Measurements from ENCODE around the gene TTYH2. TPM values are rescaled to one million over a fixed set of nuclear protein-coding genes. Genes with fewer than 3 reads are reported as not detected.

Gene TTYH2
- total RNA-seq, 1 experiment from 2014 or later = 4.5 TPM

DNA sequence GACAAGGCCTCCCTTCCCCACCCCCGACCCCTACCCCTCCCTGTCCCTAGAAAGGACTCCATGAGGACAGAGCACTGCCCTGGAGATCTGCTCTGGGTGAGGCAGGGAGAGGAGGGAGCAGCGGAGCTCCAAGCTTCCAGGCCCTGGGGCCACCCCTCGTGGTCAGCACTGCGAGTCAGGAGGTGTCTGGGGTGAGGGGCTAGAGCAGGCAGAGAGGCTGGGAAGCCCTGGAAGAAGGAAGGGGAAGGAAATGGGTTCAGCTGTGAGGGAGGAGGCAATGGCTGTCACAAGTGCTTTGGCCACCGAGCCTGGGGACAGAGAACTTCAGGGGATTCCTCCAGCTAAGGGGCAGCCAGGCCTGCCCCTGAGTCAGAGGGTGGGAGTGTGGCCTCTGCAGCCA is 32.5 kb downstream of the TTYH2 start:
- peak; percentile 17 for ATAC-seq

DNA sequence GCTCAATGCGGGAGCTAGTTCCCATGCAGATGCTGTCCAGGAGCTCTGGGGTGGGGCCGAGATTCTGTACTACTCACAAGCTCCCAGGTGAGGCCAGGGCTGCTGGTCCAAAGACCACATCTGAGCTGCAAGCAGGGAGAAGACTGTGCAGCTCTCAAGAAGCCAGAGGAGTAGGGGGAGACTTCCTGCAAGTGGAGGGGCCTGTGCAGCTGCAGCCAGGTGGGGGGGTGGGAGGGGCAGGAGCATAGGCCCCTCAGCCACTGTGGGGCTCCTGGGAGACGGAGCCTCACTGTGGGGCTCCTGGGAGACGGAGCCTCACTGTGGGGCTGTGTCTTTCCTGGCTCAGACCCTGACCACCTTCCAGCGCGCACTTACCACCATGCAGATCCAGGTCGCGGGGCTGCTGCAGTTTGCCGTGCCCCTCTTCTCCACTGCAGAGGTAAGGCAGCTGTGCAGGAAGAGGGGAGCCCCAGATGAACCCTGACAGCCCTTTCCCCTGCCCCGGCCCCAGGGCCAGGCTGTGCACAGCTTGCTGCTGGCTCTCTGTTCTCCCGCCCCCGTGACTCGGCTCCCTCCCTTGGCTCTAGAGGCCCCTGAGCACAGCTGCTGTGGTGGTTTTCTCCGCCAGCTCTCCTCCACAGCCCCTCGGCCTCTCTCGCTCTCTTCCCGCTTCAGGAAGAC is 36.4 kb downstream of the TTYH2 start:
- H3K9me3 Mint-ChIP-seq = peaks cover 8% of the 10 kb centered on the region
- CTCF ChIA-PET = interaction anchor here (0.8 to 2.1 kb wide), 6 partner anchors 10 to 118 kb away, joined by 4 to 9 read pairs (median 6); partner anchors contain the start of gene TTYH2
- TF ChIP-seq, protein P1, sequence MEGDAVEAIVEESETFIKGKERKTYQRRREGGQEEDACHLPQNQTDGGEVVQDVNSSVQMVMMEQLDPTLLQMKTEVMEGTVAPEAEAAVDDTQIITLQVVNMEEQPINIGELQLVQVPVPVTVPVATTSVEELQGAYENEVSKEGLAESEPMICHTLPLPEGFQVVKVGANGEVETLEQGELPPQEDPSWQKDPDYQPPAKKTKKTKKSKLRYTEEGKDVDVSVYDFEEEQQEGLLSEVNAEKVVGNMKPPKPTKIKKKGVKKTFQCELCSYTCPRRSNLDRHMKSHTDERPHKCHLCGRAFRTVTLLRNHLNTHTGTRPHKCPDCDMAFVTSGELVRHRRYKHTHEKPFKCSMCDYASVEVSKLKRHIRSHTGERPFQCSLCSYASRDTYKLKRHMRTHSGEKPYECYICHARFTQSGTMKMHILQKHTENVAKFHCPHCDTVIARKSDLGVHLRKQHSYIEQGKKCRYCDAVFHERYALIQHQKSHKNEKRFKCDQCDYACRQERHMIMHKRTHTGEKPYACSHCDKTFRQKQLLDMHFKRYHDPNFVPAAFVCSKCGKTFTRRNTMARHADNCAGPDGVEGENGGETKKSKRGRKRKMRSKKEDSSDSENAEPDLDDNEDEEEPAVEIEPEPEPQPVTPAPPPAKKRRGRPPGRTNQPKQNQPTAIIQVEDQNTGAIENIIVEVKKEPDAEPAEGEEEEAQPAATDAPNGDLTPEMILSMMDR (IDR thresholded peaks at IDR 0.05) = no peak
- TF ChIP-seq GRHL2 (CRISPR knock-in tag; IDR thresholded peaks at IDR 0.05; ENCODE audit: insufficient replicate concordance, severe bottlenecking) = no peak
- TF ChIP-seq GABPB1 (CRISPR knock-in tag; IDR thresholded peaks at IDR 0.05) = no peak
- TF ChIP-seq, protein P2, sequence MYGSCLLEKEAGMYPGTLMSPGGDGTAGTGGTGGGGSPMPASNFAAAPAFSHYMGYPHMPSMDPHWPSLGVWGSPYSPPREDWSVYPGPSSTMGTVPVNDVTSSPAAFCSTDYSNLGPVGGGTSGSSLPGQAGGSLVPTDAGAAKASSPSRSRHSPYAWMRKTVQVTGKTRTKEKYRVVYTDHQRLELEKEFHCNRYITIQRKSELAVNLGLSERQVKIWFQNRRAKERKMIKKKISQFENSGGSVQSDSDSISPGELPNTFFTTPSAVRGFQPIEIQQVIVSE (CRISPR knock-in tag; IDR thresholded peaks at IDR 0.05; ENCODE audit: borderline replicate concordance) = no peak
- no peak for TF ChIP-seq NR1H2 (CRISPR knock-in tag; IDR thresholded peaks at IDR 0.05)
- TF ChIP-seq NFE2L1 (CRISPR knock-in tag; IDR thresholded peaks at IDR 0.05) = no peak
- TF ChIP-seq, protein P3, sequence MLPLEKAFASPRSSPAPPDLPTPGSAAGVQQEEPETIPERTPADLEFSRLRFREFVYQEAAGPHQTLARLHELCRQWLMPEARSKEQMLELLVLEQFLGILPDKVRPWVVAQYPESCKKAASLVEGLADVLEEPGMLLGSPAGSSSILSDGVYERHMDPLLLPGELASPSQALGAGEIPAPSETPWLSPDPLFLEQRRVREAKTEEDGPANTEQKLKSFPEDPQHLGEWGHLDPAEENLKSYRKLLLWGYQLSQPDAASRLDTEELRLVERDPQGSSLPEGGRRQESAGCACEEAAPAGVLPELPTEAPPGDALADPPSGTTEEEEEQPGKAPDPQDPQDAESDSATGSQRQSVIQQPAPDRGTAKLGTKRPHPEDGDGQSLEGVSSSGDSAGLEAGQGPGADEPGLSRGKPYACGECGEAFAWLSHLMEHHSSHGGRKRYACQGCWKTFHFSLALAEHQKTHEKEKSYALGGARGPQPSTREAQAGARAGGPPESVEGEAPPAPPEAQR (CRISPR knock-in tag; IDR thresholded peaks at IDR 0.05) = no peak
- no peak for TF ChIP-seq ZNF121 (CRISPR knock-in tag; IDR thresholded peaks at IDR 0.05)
- TF ChIP-seq ZNF671 (CRISPR knock-in tag; IDR thresholded peaks at IDR 0.05) = no peak
- TF ChIP-seq ZNF396 (CRISPR knock-in tag; IDR thresholded peaks at IDR 0.05; ENCODE audit: borderline replicate concordance) = no peak
- TF ChIP-seq, protein P4, sequence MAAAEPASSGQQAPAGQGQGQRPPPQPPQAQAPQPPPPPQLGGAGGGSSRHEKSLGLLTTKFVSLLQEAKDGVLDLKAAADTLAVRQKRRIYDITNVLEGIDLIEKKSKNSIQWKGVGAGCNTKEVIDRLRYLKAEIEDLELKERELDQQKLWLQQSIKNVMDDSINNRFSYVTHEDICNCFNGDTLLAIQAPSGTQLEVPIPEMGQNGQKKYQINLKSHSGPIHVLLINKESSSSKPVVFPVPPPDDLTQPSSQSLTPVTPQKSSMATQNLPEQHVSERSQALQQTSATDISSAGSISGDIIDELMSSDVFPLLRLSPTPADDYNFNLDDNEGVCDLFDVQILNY (CRISPR knock-in tag; IDR thresholded peaks at IDR 0.05) = no peak
- no peak for TF ChIP-seq ETV6 (CRISPR knock-in tag; IDR thresholded peaks at IDR 0.05)
- TF ChIP-seq, protein P5, sequence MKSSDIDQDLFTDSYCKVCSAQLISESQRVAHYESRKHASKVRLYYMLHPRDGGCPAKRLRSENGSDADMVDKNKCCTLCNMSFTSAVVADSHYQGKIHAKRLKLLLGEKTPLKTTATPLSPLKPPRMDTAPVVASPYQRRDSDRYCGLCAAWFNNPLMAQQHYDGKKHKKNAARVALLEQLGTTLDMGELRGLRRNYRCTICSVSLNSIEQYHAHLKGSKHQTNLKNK (CRISPR knock-in tag; IDR thresholded peaks at IDR 0.05) = no peak
- TF ChIP-seq, protein P6, sequence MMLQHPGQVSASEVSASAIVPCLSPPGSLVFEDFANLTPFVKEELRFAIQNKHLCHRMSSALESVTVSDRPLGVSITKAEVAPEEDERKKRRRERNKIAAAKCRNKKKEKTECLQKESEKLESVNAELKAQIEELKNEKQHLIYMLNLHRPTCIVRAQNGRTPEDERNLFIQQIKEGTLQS (CRISPR knock-in tag; conservative IDR thresholded peaks at IDR 0.05) = no peak
- TF ChIP-seq, protein P7, sequence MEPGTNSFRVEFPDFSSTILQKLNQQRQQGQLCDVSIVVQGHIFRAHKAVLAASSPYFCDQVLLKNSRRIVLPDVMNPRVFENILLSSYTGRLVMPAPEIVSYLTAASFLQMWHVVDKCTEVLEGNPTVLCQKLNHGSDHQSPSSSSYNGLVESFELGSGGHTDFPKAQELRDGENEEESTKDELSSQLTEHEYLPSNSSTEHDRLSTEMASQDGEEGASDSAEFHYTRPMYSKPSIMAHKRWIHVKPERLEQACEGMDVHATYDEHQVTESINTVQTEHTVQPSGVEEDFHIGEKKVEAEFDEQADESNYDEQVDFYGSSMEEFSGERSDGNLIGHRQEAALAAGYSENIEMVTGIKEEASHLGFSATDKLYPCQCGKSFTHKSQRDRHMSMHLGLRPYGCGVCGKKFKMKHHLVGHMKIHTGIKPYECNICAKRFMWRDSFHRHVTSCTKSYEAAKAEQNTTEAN (CRISPR knock-in tag; IDR thresholded peaks at IDR 0.05) = no peak
- no peak for TF ChIP-seq FOXJ3 (CRISPR knock-in tag; IDR thresholded peaks at IDR 0.05; ENCODE audit: borderline replicate concordance)
- no peak for TF ChIP-seq ELF4 (CRISPR knock-in tag; IDR thresholded peaks at IDR 0.05; ENCODE audit: low read depth)
- TF ChIP-seq, protein P8, sequence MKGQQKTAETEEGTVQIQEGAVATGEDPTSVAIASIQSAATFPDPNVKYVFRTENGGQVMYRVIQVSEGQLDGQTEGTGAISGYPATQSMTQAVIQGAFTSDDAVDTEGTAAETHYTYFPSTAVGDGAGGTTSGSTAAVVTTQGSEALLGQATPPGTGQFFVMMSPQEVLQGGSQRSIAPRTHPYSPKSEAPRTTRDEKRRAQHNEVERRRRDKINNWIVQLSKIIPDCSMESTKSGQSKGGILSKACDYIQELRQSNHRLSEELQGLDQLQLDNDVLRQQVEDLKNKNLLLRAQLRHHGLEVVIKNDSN (CRISPR knock-in tag; IDR thresholded peaks at IDR 0.05) = no peak
- TF ChIP-seq JAZF1 (CRISPR knock-in tag; IDR thresholded peaks at IDR 0.05) = no peak
- DNase-seq (ENCODE audit: low spot score) = no peak
- peaks cover 14% of the 10 kb centered on the region for H3K4me1 Mint-ChIP-seq
- no peak overlapping the region for H3K4me3 Mint-ChIP-seq
- peaks cover 7% of the 10 kb centered on the region for H3K27me3 Mint-ChIP-seq (ENCODE audit: low read depth)
- peaks cover 8% of the 10 kb centered on the region for H3K36me3 Mint-ChIP-seq
- ATAC-seq = no peak
- POLR2A ChIA-PET = no interaction called here
- H3K27ac Mint-ChIP-seq = no peak overlapping the region

More for the DNA sequence above, 32.5 kb downstream of the TTYH2 start:
- Mint-ChIP-seq H3K9me3 (peaks cover 8% of the 10 kb centered on the region), H3K27me3 (ENCODE audit: low read depth) (peaks cover 7% of the 10 kb centered on the region), H3K27ac (no peak overlapping the region), H3K36me3 (peaks cover 8% of the 10 kb centered on the region), H3K4me3 (no peak overlapping the region), H3K4me1 (peaks cover 14% of the 10 kb centered on the region)
- ChIA-PET POLR2A (interaction anchor here (0.9 to 1.7 kb wide), 2 partner anchors 12 to 33 kb away, joined by 5 to 6 read pairs; partner anchors contain the start of gene TTYH2), CTCF (interaction anchor here (0.7 to 3.3 kb wide), 18 partner anchors 8 to 617 kb away, joined by 3 to 24 read pairs (median 6); partner anchors contain the start of gene TTYH2)
- no peak for DNase-seq (ENCODE audit: low spot score)
- TF ChIP-seq KAT7 (CRISPR knock-in tag; IDR thresholded peaks at IDR 0.05; ENCODE audit: borderline replicate concordance) = no peak
- TF ChIP-seq GRHL2 (CRISPR knock-in tag; IDR thresholded peaks at IDR 0.05; ENCODE audit: insufficient replicate concordance, severe bottlenecking) = no peak
- TF ChIP-seq FOXJ3 (CRISPR knock-in tag; IDR thresholded peaks at IDR 0.05; ENCODE audit: borderline replicate concordance) = no peak
- no peak for TF ChIP-seq EMX1 (CRISPR knock-in tag; IDR thresholded peaks at IDR 0.05)
- TF ChIP-seq, protein P9, sequence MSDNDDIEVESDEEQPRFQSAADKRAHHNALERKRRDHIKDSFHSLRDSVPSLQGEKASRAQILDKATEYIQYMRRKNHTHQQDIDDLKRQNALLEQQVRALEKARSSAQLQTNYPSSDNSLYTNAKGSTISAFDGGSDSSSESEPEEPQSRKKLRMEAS (CRISPR knock-in tag; IDR thresholded peaks at IDR 0.05) = no peak
- TF ChIP-seq, protein P10, sequence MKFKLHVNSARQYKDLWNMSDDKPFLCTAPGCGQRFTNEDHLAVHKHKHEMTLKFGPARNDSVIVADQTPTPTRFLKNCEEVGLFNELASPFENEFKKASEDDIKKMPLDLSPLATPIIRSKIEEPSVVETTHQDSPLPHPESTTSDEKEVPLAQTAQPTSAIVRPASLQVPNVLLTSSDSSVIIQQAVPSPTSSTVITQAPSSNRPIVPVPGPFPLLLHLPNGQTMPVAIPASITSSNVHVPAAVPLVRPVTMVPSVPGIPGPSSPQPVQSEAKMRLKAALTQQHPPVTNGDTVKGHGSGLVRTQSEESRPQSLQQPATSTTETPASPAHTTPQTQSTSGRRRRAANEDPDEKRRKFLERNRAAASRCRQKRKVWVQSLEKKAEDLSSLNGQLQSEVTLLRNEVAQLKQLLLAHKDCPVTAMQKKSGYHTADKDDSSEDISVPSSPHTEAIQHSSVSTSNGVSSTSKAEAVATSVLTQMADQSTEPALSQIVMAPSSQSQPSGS (CRISPR knock-in tag; IDR thresholded peaks at IDR 0.05; ENCODE audit: borderline replicate concordance, low read depth) = no peak
- no peak for TF ChIP-seq ZNF671 (CRISPR knock-in tag; IDR thresholded peaks at IDR 0.05)

Measured in WTC11 (cell line).